HG03469 (cell line): ENCODE data around the gene DUSP2.

Experiments used
- ATAC-seq: cut with Tn5 transposase; IDR thresholded peaks from one replicate; pipeline ENCODE4 v1.9.1; 2021; ENCODE audit warnings: mild to moderate bottlenecking, moderate library complexity, moderate number of reproducible peaks; ENCODE audit not compliant: unreplicated experiment

Gene DUSP2

GRCh38 chr2:96116424-96116878, 28.8 kb downstream of the DUSP2 start, which contains the start of gene ADRA2B:
Gene ADRA2B (minus strand): TSS chr2:96116571. CDS start chr2:96116149, 422 bp downstream.
- peak; percentile 18 for ATAC-seq

DNA sequence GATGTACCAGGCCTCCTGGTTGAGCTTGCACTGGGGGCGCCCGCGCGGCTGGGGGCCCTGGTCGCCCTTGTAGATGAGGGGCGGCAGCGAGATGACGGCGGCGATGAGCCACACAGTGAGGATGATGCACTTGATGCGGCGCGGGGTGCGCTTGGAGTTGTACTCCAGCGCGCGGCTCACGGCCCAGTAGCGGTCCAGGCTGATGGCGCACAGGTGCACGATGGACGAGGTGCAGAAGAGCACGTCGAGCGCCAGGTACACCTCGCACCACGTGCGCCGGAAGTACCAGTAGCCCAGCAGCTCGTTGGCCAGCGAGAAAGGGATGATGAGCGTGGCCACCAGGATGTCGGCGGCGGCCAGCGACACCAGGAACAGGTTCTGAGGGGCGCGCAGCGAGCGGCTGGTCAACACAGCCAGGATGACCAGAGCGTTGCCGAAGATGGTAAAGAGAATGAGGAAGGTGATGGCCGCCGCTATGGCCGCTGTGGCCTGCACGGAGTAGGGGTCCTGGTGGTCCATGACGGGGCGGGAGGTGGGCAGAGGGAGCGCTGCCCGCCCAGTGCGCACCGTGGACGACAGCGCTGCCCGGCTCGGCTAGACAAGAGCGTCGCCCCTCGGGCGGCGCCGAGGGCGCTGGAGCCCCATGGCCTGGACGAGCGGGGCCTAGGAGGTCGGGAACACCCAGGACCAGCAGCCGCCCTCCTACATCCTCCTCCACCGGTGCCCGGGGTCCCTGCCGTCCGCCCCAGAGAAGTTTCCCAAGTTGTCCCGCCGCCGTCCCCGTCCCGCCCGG, 29.4 kb downstream of the DUSP2 start:
- no peak for ATAC-seq

- ATAC-seq, result no peak
Observed at GRCh38 chr2:96114903-96115581, 30.2 kb downstream of the DUSP2 start.

- ATAC-seq, result no peak
Observed at GRCh38 chr2:96114546-96114902, 30.7 kb downstream of the DUSP2 start.

DNA sequence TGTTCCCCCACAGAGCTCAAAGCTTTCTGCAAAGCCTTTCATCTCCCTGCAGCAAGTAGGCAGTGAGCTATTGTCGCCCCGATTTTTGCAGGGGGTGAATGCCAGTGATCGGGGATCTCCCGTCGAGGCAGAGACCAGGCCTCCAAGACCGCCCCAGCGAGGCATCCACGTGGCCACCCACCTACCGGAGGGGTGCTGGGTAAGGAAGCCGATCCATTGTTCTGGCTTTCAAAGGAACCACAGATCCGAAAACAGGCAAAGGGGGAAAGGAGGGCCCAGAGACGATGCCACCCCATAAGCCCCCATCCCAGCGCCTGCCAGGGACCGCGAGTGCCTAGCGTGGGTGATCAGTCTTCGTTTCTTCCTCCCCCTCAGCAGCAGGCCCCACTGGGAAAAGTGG, 31.3 kb downstream of the DUSP2 start:
- no peak for ATAC-seq

- ATAC-seq, result no peak
Observed at GRCh38 chr2:96113367-96113677, 31.9 kb downstream of the DUSP2 start.

DNA sequence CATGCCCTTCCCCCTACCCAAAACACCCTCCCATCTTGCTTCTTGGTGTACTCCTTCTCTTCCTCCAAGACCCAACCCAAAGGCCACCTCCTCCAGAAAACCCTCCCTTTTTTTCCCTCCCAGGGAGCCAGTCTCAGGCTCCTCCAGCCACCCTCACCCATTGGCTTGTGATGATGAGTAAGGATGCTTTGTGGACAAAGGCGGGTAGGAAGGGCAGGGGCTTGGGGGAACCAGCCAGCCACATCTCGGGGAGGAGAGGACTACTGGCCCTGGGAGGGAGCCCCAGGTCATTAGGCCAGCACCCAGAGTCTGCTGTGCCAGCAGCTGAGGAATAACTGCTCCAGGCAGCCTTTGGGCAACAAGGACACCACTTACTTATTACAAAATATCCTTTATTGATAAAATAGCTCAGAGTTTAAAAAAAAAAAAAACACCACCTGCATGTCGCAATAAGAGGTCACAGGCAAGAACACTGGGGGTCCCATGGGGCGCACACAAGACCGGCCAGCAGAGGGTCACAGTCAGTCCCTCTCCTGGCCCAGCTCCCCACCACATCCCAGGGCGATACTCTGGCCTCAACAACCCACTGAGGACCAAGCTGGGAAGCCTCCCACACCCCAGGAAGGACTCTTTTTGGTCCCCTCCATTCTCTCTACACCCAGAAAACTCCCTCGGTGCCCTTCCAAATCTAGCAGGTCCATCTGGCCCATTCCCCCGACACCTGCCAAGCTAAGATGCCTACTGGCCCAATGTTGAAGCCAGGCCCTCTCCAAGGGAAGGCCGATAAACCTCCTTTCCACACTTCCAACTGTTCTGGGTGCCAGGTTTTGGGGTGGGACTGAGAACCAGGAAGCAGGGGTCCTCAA, 32.5 kb downstream of the DUSP2 start:
- no peak for ATAC-seq

GRCh38 chr2:96111823-96112500, 33.3 kb downstream of the DUSP2 start:
- no peak for ATAC-seq

GRCh38 chr2:96111257-96111640, 34.0 kb downstream of the DUSP2 start:
- no peak for ATAC-seq

GRCh38 chr2:96110621-96111256, 34.5 kb downstream of the DUSP2 start:
- no peak for ATAC-seq

- no peak for ATAC-seq
Observed at GRCh38 chr2:96109931-96110511, 35.2 kb downstream of the DUSP2 start.

DNA sequence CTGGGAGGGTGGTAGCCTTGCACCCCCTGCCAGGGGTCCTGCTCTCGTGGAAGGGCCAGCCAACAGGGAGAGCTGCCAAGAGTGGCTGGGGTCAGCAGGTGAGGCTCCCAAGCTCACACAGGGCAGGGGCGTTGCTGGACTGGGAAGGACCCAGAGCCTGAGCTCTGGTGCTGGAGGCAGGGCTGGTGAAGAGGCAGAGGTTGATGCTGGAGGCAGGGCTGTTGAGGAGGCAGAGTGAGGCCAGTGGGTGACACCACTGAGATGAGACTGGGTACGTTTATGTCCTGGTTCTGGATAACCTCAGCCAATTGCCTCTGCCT, 35.9 kb downstream of the DUSP2 start:
- ATAC-seq, result no peak

- no peak for ATAC-seq
Observed at GRCh38 chr2:96108541-96109360, 36.5 kb downstream of the DUSP2 start.

DNA sequence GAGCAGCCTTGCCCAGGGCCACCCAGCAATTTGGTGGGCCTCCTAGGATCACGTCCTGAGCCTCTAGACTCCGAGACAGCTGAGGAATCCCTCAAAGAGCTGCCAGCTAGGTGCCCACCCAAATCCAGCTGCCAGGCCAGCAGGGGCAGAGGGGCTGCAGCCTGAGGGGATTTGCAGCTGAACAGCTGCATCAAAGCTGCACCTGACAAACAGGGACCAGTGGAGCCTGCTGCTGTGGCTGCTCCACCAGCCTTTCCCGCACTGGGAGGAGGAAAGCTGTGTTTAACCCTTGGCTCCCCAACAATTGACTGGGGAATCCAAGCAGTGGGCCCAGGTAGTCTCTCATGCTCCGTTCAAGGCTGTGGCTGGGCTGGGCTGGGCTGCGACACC, 37.1 kb downstream of the DUSP2 start:
- ATAC-seq, result no peak

DNA sequence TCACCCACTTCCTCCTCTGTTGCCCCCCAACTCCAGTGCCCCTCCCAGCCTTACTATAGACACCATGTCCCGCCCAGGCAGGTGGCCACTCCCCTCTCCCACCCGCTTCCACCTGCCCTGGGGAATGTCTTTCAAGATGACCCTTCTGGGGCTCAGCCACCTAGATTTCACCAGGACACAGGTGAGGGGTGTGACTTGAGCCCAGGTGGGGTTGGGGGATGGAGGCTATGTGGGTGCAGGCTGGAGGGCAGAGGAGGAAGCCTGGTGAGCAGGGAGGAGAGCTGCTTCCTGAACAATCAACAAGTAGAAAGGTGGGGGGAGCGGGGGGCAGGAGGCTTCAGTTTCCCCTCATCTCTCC, 37.6 kb downstream of the DUSP2 start:
- no peak for ATAC-seq

DNA sequence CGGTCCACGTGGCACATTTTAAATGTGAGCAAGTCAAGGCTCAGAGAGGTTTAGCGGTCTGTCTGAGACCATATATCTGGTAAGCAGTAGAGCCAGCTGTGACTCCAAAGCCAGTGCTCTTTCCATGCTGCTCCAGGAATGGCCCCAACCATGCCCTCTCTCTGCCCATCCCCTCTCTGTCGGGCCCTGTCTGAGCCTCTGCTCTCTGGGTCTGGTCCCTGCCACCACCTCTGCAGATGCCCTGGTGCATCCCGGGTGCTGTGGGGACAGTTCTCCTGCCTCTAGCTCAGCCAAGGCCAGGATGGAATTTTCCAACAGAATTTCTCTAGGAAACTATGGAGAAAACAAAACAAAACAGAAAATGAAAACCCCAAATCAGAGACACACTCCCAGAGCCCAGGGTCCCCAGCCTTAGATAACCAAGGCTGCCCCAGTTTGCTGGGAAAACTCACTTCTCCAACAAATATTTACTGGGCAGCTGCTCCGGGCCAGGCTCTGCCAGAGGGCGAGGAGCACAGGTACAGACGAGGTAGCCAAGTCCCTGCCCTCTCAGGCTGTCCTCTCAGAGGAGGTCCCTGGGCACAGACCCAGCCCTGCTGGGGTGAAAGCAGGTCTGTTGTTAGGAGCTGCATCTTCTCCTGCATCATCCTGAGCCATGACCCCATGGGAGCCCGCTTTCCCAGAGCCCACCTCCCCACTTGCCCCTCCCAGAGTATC, 38.1 kb downstream of the DUSP2 start:
- no peak for ATAC-seq

DNA sequence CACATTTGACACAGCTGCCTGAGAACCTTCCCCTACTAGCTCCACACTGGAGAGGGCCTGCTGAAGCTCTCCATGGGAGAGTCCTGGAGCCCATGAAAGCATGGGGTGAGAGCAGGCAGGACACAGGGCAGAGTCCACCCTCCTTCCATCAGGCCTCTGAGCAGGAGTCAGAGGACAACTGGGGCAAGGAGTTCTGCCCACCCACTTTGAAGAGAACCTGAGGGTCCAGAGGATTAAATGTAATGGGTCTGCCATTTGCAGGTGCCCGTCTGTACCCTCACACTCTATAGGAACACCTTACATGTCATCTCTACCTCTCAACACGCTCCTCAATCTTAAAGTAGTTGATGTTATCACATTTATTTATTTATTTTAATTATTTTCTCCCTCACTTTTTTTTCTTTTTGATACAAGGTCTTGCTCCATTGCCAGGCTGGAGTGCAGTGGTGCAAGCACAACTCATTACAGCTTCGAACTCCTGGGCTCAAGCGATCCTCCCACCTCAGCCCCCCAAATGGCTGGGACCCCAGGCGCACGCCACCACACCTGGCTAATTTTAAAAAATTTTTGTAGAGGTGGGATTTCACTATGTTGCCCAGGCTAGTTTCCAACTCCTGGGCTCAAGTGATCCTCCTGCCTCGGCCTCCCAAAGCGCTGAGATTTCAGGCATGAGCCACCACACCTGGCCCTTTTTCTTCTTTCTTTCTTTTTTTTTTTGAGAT, 39.1 kb downstream of the DUSP2 start:
- no peak for ATAC-seq

DNA sequence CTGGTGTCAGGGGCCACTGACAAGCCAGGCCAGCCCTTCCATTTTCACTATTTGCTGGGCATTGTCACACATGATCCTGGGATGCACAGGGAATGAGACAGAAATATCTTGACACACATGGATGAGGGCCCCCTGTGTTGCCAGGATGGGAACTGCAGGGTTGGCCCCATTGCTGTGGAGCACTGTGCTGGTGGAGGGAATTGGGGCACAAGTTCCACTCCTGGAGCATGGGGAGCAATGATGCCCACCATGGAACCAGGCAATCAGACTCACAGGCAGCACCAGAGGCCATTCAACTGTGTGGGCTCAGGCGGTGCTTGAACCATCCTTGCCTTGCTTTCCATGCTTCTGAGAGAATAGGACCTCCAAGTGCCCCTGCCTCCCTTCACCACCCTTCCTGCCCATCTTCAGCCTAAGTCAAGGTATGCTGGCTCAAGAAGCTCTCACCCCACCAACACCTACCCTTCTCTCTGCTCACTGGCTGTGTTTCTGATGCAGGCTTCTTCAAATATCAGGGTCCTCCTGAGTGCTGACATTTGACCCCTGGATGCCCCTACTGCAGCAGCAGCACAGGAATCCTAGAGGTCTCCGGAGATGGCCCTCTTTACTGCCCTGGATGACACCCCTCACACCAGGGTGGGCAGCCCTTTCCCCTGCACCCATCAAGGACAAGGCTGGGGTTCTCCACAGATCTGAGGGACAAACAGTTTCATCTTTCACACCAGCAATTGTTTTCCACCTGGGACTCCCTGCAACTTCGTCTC, 39.9 kb downstream of the DUSP2 start:
- ATAC-seq, result no peak
